Spleen (tissue), 11 donors: ENCODE data around the gene MUC2. TPM values are rescaled to one million over a fixed set of nuclear protein-coding genes. Genes with fewer than 3 reads are reported as not detected.

Experiments
- DNase-seq: peaks from one replicate; pipeline ENCODE4 v3.0.0-alpha.2; 2020
- H3K27ac ChIP-seq, 8 donors: fragments of 200-600 bp; sonication (generic) in 7 of 8; 1 replicate in 4 of 8; 2 replicates in 4 of 8; pipeline versions ENCODE4 v1.5.0 to v1.8.0; 2016 to 2021; ENCODE audit warnings: inconsistent platforms in 4 of 8, mild to moderate bottlenecking in 4 of 8, moderate library complexity in 1 of 8
- H3K27me3 ChIP-seq, 7 donors: fragments of 200-600 bp; sonication (generic) in 6 of 7; replicated peaks in 1 of 7; 1 replicate in 4 of 7; 2 replicates in 3 of 7; pipeline versions ENCODE4 v1.5.0 to v1.8.0; 2016 to 2021; ENCODE audit warnings: inconsistent platforms in 3 of 7, mild to moderate bottlenecking in 1 of 7
- H3K36me3 ChIP-seq, 6 donors: fragments of 200-600 bp; sonication (generic) in 5 of 6; 1 replicate in 4 of 6; 2 replicates in 2 of 6; pipeline versions ENCODE4 v1.5.0 to v1.8.0; 2016 to 2021; ENCODE audit warnings: inconsistent platforms in 2 of 6
- H3K4me1 ChIP-seq, 6 donors: fragments of 200-600 bp; sonication (generic) in 5 of 6; 1 replicate in 3 of 6; 2 replicates in 3 of 6; pipeline versions ENCODE4 v1.5.0 to v1.8.0; 2016 to 2021; ENCODE audit warnings: inconsistent platforms in 3 of 6
- H3K4me3 ChIP-seq, 8 donors: fragments of 200-600 bp; sonication (generic) in 7 of 8; 1 replicate in 4 of 8; 2 replicates in 4 of 8; pipeline versions ENCODE4 v1.5.0 to v1.8.0; 2016 to 2021; ENCODE audit warnings: inconsistent platforms in 4 of 8, mild to moderate bottlenecking in 4 of 8, moderate library complexity in 2 of 8
- H3K9me3 ChIP-seq, 8 donors: fragments of 200-600 bp; sonication (generic) in 7 of 8; 1 replicate in 4 of 8; 2 replicates in 4 of 8; pipeline versions ENCODE4 v1.5.0 to v1.8.0; 2016 to 2021; ENCODE audit warnings: inconsistent platforms in 4 of 8
- POLR2A ChIP-seq, 3 donors: fragments of 450-650 bp; IDR thresholded peaks; one replicate each; pipeline ENCODE4 v1.5.1; 2017; ENCODE audit warnings: antibody characterized with exemption in 3 of 3, mild to moderate bottlenecking in 1 of 3
- POLR2AphosphoS5 ChIP-seq, 3 donors: sonication (generic); formaldehyde crosslinking; IDR thresholded peaks; one replicate each; pipeline ENCODE4 v1.5.1; 2017; ENCODE audit warnings: antibody characterized with exemption in 3 of 3
- WGBS, 5 donors: extraction: QIAGEN DNeasy Blood & Tissue Kit in 3 of 5; methylation state at CpG; one replicate each; pipeline versions ENCODE4 v1.1.5 to v1.1.7; 2013 to 2018; 5-methylcytosine and 5-hydroxymethylcytosine counted together
- intact Hi-C: fragments of 100-400 bp; cut with DNase I; formaldehyde crosslinking; loops from one replicate; pipeline ENCODE4 v1.15.0; 2023; ENCODE audit warnings: low total_unique reads
- polyA plus RNA-seq, 3 donors: library from polyadenylated mRNA; stranded (reverse); fragments of 200-250 nt; gene quantifications; one replicate each; pipeline ENCODE4 v1.2.1, GENCODE V29; 2013
- total RNA-seq, 7 donors: library from RNA; depleted of rRNA in 3 of 7; stranded (reverse); fragments of >200 nt in 3 of 7; fragmentation: NEBNext Ultra II Directional in 4 of 7; extraction: Animal tissue kit (Norgen Biotek cat#: 25700) in 4 of 7; gene quantifications; one replicate each; pipeline versions ENCODE4 v1.1.0 to v1.2.1, GENCODE V29; 2016 to 2021
- TF ChIP-seq, protein P1 (sequence below), 11 experiments: fragments of 200-600 bp in 7 of 11; fragments of 450-650 bp in 4 of 11; sonication (generic) in 4 of 11; IDR thresholded peaks in 8 of 11; conservative IDR thresholded peaks in 3 of 11; 1 replicate in 7 of 11; 2 replicates in 4 of 11; pipeline versions ENCODE4 v1.4.0 to v1.8.0; 2016 to 2021; ENCODE audit warnings: antibody characterized with exemption in 11 of 11, inconsistent platforms in 4 of 11, mild to moderate bottlenecking in 1 of 11
- donor health status: healthy with polysubstance abuse.
- donor health status: DM: no; HTN: no; CAD: no; lungs with moderate emphysema.
- donor health status: DM: no; HTN: no; CAD: no.
- donor health status: Bipolar disorder and iron deficiency.
- donor health status: healthy.
- donor health status: DM: no; HTN: no; CAD: no.
- donor health status: DM: yes; HTN: yes; CAD: no.

MUC2 gene
- total and polyA plus RNA-seq, 10 donors, result 0.03 to 0.06 (median 0.03) TPM; not detected in 7

DNA sequence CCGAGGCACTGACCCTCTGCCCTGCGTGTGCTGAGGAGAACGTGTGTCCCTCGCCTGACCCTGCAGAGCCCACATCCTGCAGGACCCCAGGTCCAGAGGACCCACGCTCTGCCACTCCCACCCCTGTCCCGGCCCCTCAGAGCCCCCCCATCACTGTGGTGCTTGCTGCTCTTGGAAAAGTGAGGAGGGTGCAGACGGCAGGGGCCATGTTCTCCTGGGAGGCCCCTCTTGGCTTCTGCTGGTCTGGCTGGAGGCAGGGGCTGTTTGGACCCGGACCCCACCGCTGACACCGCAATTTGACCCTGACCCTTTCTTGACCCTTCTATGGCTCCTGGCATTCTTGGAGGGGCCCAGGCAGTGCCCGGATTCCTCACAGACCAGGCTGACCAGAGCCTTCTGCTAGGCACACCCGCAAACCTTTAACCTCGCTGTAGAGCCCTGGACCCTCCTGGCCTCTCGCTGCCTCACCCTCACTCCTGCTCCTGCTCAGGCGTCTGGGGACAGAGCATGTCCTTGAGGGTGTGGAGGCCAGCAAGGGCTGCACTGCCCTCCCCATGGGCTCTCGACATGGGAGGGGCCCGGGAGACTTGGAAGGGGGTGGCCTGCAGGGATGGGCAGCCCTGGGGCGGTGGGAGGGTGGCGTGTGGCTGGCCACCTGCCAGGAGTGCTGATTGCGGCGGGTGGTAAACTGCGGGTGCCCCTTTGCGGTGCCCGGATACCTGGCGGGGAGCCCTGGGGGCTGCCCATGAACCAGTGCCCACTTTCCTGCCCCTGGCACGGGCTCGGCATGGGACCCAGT lies 46.1 kb downstream of the MUC2 start:
- no peaks in the 10 kb centered on the region for H3K36me3 ChIP-seq
- no peak overlapping the region for H3K4me3 ChIP-seq
- peaks cover 0 to 31% (median 0%) of the 10 kb centered on the region in 7 donors for H3K27me3 ChIP-seq
- no peaks in the 10 kb centered on the region for H3K4me1 ChIP-seq
- 77 to 83% (median 80%) methylated on average over 24 to 27 of the region's 27 CpGs for WGBS, 5 donors
- peak; percentile 69 for DNase-seq
- no peaks in the 10 kb centered on the region for H3K9me3 ChIP-seq
- H3K27ac ChIP-seq, result no peak overlapping the region
- TF ChIP-seq POLR2AphosphoS5 (IDR thresholded peaks at IDR 0.05) (no peak), POLR2A (IDR thresholded peaks at IDR 0.05) (no peak)
- TF ChIP-seq, protein P1, sequence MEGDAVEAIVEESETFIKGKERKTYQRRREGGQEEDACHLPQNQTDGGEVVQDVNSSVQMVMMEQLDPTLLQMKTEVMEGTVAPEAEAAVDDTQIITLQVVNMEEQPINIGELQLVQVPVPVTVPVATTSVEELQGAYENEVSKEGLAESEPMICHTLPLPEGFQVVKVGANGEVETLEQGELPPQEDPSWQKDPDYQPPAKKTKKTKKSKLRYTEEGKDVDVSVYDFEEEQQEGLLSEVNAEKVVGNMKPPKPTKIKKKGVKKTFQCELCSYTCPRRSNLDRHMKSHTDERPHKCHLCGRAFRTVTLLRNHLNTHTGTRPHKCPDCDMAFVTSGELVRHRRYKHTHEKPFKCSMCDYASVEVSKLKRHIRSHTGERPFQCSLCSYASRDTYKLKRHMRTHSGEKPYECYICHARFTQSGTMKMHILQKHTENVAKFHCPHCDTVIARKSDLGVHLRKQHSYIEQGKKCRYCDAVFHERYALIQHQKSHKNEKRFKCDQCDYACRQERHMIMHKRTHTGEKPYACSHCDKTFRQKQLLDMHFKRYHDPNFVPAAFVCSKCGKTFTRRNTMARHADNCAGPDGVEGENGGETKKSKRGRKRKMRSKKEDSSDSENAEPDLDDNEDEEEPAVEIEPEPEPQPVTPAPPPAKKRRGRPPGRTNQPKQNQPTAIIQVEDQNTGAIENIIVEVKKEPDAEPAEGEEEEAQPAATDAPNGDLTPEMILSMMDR (IDR thresholded peaks at IDR 0.05 in 8 of 11, conservative IDR thresholded peaks at IDR 0.05 in 3 of 11), result no peak
- intact Hi-C loops, result no loop called here

DNA sequence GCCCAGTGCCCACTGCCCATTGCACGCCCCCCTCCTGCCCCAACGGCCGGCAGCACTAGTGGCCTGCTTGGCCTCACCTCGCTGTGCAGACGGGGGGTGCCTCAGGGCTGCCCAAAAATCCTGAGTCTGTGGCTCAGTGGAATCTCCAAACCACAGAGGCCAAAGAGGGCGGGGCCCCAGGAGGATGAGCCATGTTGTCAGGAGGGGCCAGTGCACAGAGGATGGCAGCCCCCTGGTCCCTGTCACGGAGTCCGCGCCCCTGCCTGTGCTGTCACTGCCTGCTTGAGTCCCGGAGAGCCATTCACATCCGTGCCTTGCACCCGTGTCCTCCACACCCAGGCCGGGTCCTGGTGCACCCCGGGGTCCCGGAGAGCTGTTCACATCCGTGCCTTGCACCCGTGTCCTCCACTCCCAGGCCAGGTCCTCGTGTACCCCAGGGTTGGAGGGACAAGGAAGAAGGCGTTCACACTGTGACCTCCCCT lies 46.7 kb downstream of the MUC2 start:
- no peaks in the 10 kb centered on the region for H3K9me3 ChIP-seq
- H3K27ac ChIP-seq, result no peak overlapping the region
- no peaks in the 10 kb centered on the region for H3K4me1 ChIP-seq
- 86 to 91% (median 88%) methylated on average over 17 to 19 of the region's 19 CpGs for WGBS, 5 donors
- no peak overlapping the region for H3K4me3 ChIP-seq
- peaks cover 0 to 33% (median 0%) of the 10 kb centered on the region in 7 donors for H3K27me3 ChIP-seq
- DNase-seq, result no peak
- no peaks in the 10 kb centered on the region for H3K36me3 ChIP-seq
- TF ChIP-seq POLR2A (IDR thresholded peaks at IDR 0.05), result no peak
- no peak for TF ChIP-seq POLR2AphosphoS5 (IDR thresholded peaks at IDR 0.05)
- TF ChIP-seq, protein P1 (IDR thresholded peaks at IDR 0.05 in 8 of 11, conservative IDR thresholded peaks at IDR 0.05 in 3 of 11), result no peak
- intact Hi-C loops, result no loop called here

DNA sequence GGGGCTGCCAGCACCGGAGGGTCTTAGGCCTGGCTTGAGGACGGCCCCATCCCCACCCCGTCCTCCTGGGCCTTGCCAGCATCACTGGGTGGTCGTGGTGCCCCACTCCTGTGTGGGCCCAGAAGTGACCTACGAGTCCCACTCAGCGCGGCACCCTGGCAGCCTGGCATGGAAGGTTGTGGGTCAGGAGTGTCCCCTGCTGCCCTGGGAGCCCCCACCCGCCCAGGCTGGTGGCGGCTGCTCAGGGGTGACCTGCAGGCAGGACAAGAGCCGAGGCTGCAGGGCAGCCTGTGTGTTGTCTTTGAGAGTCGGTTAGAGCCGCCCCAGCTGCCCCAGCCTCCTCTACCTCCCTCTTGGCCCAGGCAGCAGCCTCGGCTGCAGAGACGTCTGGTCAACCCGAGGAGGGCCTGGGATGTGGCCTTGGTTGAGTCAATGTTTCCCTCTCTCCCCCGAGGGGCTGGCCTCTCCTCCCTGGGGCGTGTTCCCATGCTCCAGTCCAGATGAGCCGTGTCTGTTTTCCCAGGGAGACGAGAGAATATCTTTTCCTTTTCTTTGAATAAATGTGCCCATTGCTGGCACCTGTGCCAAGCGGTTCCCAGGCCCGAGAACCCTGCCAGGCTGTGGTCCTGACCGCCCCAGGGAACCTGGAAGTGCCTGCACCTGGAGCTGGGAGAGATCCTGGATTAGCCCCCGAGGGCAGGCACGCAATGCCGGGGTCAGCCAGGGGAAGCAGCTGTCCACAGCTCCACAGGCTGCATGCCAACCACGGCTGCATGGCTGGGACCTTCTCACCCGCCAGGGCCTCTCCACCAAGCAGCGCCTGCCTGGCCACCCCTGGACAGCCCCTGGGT lies 47.4 kb downstream of the MUC2 start:
- intact Hi-C loops, result no loop called here
- peak; percentile 73 for DNase-seq
- Histone ChIP-seq H3K27me3 (peaks cover 0 to 40% (median 0%) of the 10 kb centered on the region in 7 donors), H3K4me3 (no peak overlapping the region), H3K27ac (no peak overlapping the region), H3K9me3 (no peaks in the 10 kb centered on the region), H3K4me1 (no peaks in the 10 kb centered on the region), H3K36me3 (no peaks in the 10 kb centered on the region)
- no peak for TF ChIP-seq POLR2AphosphoS5 (IDR thresholded peaks at IDR 0.05)
- TF ChIP-seq, protein P1 (IDR thresholded peaks at IDR 0.05 in 8 of 11, conservative IDR thresholded peaks at IDR 0.05 in 3 of 11), result no peak
- no peak for TF ChIP-seq POLR2A (IDR thresholded peaks at IDR 0.05)
- 67 to 79% (median 73%) methylated on average over 14 to 28 of the region's 28 CpGs for WGBS, 5 donors

DNA sequence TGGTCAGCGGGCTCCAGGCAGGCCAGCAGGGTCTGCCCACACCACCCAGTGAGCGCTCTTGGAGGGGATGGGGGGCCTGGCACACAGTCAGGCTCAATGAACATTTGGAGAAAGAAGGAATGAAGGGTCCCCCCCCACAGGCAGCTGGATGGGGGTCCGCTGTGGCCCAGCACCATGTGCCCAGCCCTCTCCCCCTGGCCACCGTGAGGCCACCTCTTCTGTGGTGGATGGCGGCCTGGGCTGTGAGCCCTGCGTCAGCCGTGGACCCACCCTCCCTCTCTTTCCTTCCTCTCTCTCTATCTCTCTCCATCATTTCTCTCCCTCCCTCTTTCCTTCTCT lies 48.0 kb downstream of the MUC2 start:
- Histone ChIP-seq H3K27me3 (peaks cover 0 to 46% (median 0%) of the 10 kb centered on the region in 7 donors), H3K4me1 (no peaks in the 10 kb centered on the region), H3K27ac (no peak overlapping the region), H3K9me3 (no peaks in the 10 kb centered on the region), H3K4me3 (no peak overlapping the region), H3K36me3 (no peaks in the 10 kb centered on the region)
- DNase-seq, result no peak
- intact Hi-C loops, result no loop called here
- TF ChIP-seq, protein P1 (IDR thresholded peaks at IDR 0.05 in 8 of 11, conservative IDR thresholded peaks at IDR 0.05 in 3 of 11), result no peak
- no peak for TF ChIP-seq POLR2AphosphoS5 (IDR thresholded peaks at IDR 0.05)
- no peak for TF ChIP-seq POLR2A (IDR thresholded peaks at IDR 0.05)
- 62 to 68% (median 64%) methylated on average over 6 to 7 of the region's 7 CpGs for WGBS, 5 donors
